IMR-90 (cell line): ENCODE data around the gene FBXL14.

Source experiments
- CTCF ChIP-seq: conservative IDR thresholded peaks from 2 replicates; pipeline ENCODE4 v1.5.1; 2012; ENCODE audit warnings: mild to moderate bottlenecking, low read depth, low read length, improper control_type of control experiment
- FOS ChIP-seq: fragments of 150-350 bp; IDR thresholded peaks from 2 replicates; pipeline ENCODE4 v1.6.1; 2016; ENCODE audit warnings: low read depth, low read length
- POLR2A ChIP-seq: IDR thresholded peaks from 2 replicates; pipeline ENCODE4 v1.6.1; 2012; ENCODE audit warnings: mild to moderate bottlenecking, low read depth, low read length

GRCh38 chr12:1610072-1610643 lies 15.8 kb upstream of the FBXL14 start:
- TF ChIP-seq CTCF (no peak), POLR2A (no peak), FOS (no peak)
